ENCODE results near the gene HIVEP3.

Gene HIVEP3

GRCh38 chr1:41619511-41620364, 299.0 kb downstream of the HIVEP3 start:
- DNase-seq (ENCODE audit: extremely low read depth, low read depth): no peak
- no peak for TF ChIP-seq CTCF (IDR thresholded peaks at IDR 0.05; ENCODE audit: low read depth, low read length)

GRCh38 chr1:41618871-41619270, 299.9 kb downstream of the HIVEP3 start:
- DNase-seq (ENCODE audit: extremely low read depth, low read depth): no peak
- TF ChIP-seq CTCF (IDR thresholded peaks at IDR 0.05; ENCODE audit: low read depth, low read length): no peak

- no peak for TF ChIP-seq CTCF (IDR thresholded peaks at IDR 0.05; ENCODE audit: low read depth, low read length)
- no peak for DNase-seq (ENCODE audit: extremely low read depth, low read depth)
Observed at GRCh38 chr1:41618066-41618825, 300.5 kb downstream of the HIVEP3 start.

GRCh38 chr1:41617336-41617735, 301.4 kb downstream of the HIVEP3 start:
- DNase-seq (ENCODE audit: extremely low read depth, low read depth): no peak
- TF ChIP-seq CTCF (IDR thresholded peaks at IDR 0.05; ENCODE audit: low read depth, low read length): no peak

GRCh38 chr1:41616563-41616962, 302.2 kb downstream of the HIVEP3 start:
- DNase-seq (ENCODE audit: extremely low read depth, low read depth): no peak
- TF ChIP-seq CTCF (IDR thresholded peaks at IDR 0.05; ENCODE audit: low read depth, low read length): no peak

- no peak for DNase-seq (ENCODE audit: extremely low read depth, low read depth)
- TF ChIP-seq CTCF (IDR thresholded peaks at IDR 0.05; ENCODE audit: low read depth, low read length): no peak
Observed at GRCh38 chr1:41615981-41616380, 302.7 kb downstream of the HIVEP3 start.

- no peak for DNase-seq (ENCODE audit: extremely low read depth, low read depth)
- no peak for TF ChIP-seq CTCF (IDR thresholded peaks at IDR 0.05; ENCODE audit: low read depth, low read length)
Observed at GRCh38 chr1:41615316-41615715, 303.4 kb downstream of the HIVEP3 start.

Data from AG09319 (cell line).